HCT116 (cell line): ENCODE data around the gene EIF2AK3. TPM values are rescaled to one million over a fixed set of nuclear protein-coding genes. Genes with fewer than 3 reads are reported as not detected.
"Not testable (repeated sequence)": the region's sequence is repeated elsewhere in the genome, so short reads cannot be mapped to it uniquely, and the experiment has no call there.

Experiments used
- ATAC-seq: fragments of 200-7000 bp; cut with Tn5 transposase; 2 replicates; pipeline ENCODE4 v1.9.1; 2020; ENCODE audit warnings: mild to moderate bottlenecking, moderate library complexity
- BruUV-seq: library from RNA; stranded (reverse); fragments of 400-500 nt; replicated peaks from 2 replicates; lab custom pipeline; 2021; lab: Mats Ljungman, UMichigan
- CTCF ChIA-PET: fragments of 300-600 bp; sonication (Branson Sonifier 250); formaldehyde crosslinking; loops from one replicate; lab custom pipeline; 2021; ENCODE audit warnings: antibody characterized with exemption; lab: Charles Lee
- POLR2A ChIA-PET: fragments of 300-600, 350-600 bp; sonication (Branson Sonifier 250); formaldehyde crosslinking; loops from one replicate; lab custom pipeline; 2021; ENCODE audit warnings: antibody characterized with exemption; lab: Charles Lee
- RAD21 ChIA-PET, 2 experiments: fragments of 300-600 bp; sonication (Branson Sonifier 250); formaldehyde crosslinking; loops; one replicate each; lab custom pipeline; 2023; ENCODE audit warnings: low total read pairs in 2 of 2; ENCODE audit not compliant: uncharacterized antibody in 2 of 2, unreplicated experiment in 2 of 2, low non-redundant PET in 1 of 2; lab: Charles Lee
- DNase-seq: peaks from one replicate; pipeline ENCODE4 v3.0.0-alpha.2; 2010; ENCODE audit warnings: low read depth, low spot score
- H2AFZ ChIP-seq: fragments of 200-600 bp; shearing (Covaris generic), sonication (generic); 2 replicates; pipeline ENCODE4 v1.6.1; 2017; ENCODE audit warnings: low read depth, mixed run types, mixed read lengths, antibody characterized with exemption, low read length; ENCODE audit not compliant: poor library complexity, severe bottlenecking
- H3K27ac ChIP-seq: 2 replicates; pipeline ENCODE4 v1.5.1; 2012; ENCODE audit warnings: low read depth, low read length
- H3K27me3 ChIP-seq: fragments of 200-600 bp; sonication (generic); 2 replicates; pipeline ENCODE4 v1.6.1; 2016; ENCODE audit warnings: mixed run types, low read length, mixed read lengths; ENCODE audit not compliant: insufficient read depth
- H3K36me3 ChIP-seq, 2 experiments: fragments of 200-500 bp in 1 of 2; fragments of 200-600 bp in 1 of 2; sonication (Bioruptor generic) in 1 of 2; sonication (generic) in 1 of 2; 2 replicates each; pipeline versions ENCODE4 v1.5.1 to v1.6.1; 2014 to 2016; ENCODE audit warnings: low read length in 2 of 2, inconsistent platforms in 1 of 2, mixed read lengths in 1 of 2, mixed run types in 1 of 2; ENCODE audit not compliant: insufficient read depth in 2 of 2, control insufficient read depth in 1 of 2
- H3K4me1 ChIP-seq, 2 experiments: fragments of 200-600 bp in 1 of 2; sonication (generic) in 1 of 2; 2 replicates each; pipeline versions ENCODE4 v1.5.1 to v1.6.1; 2012 to 2017; ENCODE audit warnings: low read length in 2 of 2, inconsistent platforms in 1 of 2, mild to moderate bottlenecking in 1 of 2, mixed read lengths in 1 of 2, mixed run types in 1 of 2, moderate library complexity in 1 of 2; ENCODE audit not compliant: insufficient read depth in 2 of 2, control insufficient read depth in 1 of 2
- H3K4me2 ChIP-seq: fragments of 200-600 bp; sonication (generic); 2 replicates; pipeline ENCODE4 v1.6.1; 2017; ENCODE audit warnings: mixed run types, low read length, mixed read lengths
- H3K4me3 ChIP-seq, 2 experiments: fragments of 200-600 bp in 1 of 2; sonication (generic) in 1 of 2; replicated peaks in 1 of 2; 2 replicates each; pipeline ENCODE4 v1.5.1; 2011 to 2016; ENCODE audit warnings: low read length in 2 of 2, control low read depth in 1 of 2, low read depth in 1 of 2, mild to moderate bottlenecking in 1 of 2, mixed read lengths in 1 of 2, mixed run types in 1 of 2
- H3K79me2 ChIP-seq: fragments of 200-600 bp; sonication (generic); 2 replicates; pipeline ENCODE4 v1.6.1; 2017; ENCODE audit warnings: mild to moderate bottlenecking, mixed run types, low read length, moderate library complexity, mixed read lengths; ENCODE audit not compliant: insufficient read depth
- H3K9ac ChIP-seq: fragments of 200-600 bp; sonication (generic); 2 replicates; pipeline ENCODE4 v1.6.1; 2016; ENCODE audit warnings: low read length, mixed read lengths
- H3K9me2 ChIP-seq: fragments of 200-600 bp; sonication (generic), shearing (Covaris generic); 2 replicates; pipeline ENCODE4 v1.6.1; 2017; ENCODE audit warnings: mixed run types, mild to moderate bottlenecking, moderate library complexity; ENCODE audit not compliant: insufficient read depth
- H3K9me3 ChIP-seq, 2 experiments: fragments of 200-500 bp in 1 of 2; fragments of 200-600 bp in 1 of 2; sonication (Bioruptor generic) in 1 of 2; sonication (generic) in 1 of 2; 2 replicates each; pipeline ENCODE4 v1.6.1; 2014 to 2017; ENCODE audit warnings: low read length in 2 of 2, mixed read lengths in 2 of 2, inconsistent platforms in 1 of 2, low read depth in 1 of 2, mild to moderate bottlenecking in 1 of 2, mixed run types in 1 of 2, moderate library complexity in 1 of 2; ENCODE audit not compliant: control insufficient read depth in 1 of 2, insufficient read depth in 1 of 2
- H4K20me1 ChIP-seq: fragments of 200-600 bp; sonication (generic), shearing (Covaris generic); 2 replicates; pipeline ENCODE4 v1.6.1; 2017; ENCODE audit warnings: mixed run types, mild to moderate bottlenecking, moderate library complexity; ENCODE audit not compliant: insufficient read depth
- CEBPB ChIP-seq: IDR thresholded peaks from 2 replicates; pipeline ENCODE4 v1.6.1; 2012; ENCODE audit warnings: low read depth
- CTCF ChIP-seq, 3 experiments: fragments of 200-600 bp in 1 of 3; sonication (generic) in 1 of 3; IDR thresholded peaks in 2 of 3; conservative IDR thresholded peaks in 1 of 3; 2 replicates each; pipeline ENCODE4 v1.5.1; 2012 to 2017; ENCODE audit warnings: low read depth in 2 of 3, low read length in 2 of 3, antibody characterized with exemption in 1 of 3, borderline replicate concordance in 1 of 3, control low read depth in 1 of 3, mild to moderate bottlenecking in 1 of 3, mixed read lengths in 1 of 3, mixed run types in 1 of 3, moderate library complexity in 1 of 3; ENCODE audit not compliant: insufficient read depth in 1 of 3
- ELF1 ChIP-seq: IDR thresholded peaks from 2 replicates; pipeline ENCODE4 v1.6.1; 2012; ENCODE audit warnings: low read depth, borderline replicate concordance
- EZH2 ChIP-seq: fragments of 200-600 bp; sonication (generic); IDR thresholded peaks from 2 replicates; pipeline ENCODE4 v1.6.1; 2017; ENCODE audit warnings: antibody characterized with exemption, mixed run types
- POLR2A ChIP-seq: IDR thresholded peaks from 2 replicates; pipeline ENCODE4 v1.7.0; 2011; ENCODE audit warnings: borderline replicate concordance; ENCODE audit not compliant: insufficient read depth, insufficient read length; ENCODE audit errors: extremely low read depth
- REST ChIP-seq: IDR thresholded peaks from 2 replicates; pipeline ENCODE4 v1.6.1; 2012; ENCODE audit warnings: low read depth
- SIN3A ChIP-seq: IDR thresholded peaks from 2 replicates; pipeline ENCODE4 v1.6.1; 2012; ENCODE audit warnings: low read depth
- YY1 ChIP-seq: IDR thresholded peaks from 2 replicates; pipeline ENCODE4 v1.6.1; 2011; ENCODE audit warnings: low read length, low read depth, moderate library complexity, mild to moderate bottlenecking; ENCODE audit not compliant: insufficient replicate concordance; ENCODE audit errors: extremely low read depth
- ZNF274 ChIP-seq: fragments of 200-500 bp; sonication (Bioruptor generic); IDR thresholded peaks from 2 replicates; pipeline ENCODE4 v1.6.1; 2014; ENCODE audit warnings: mild to moderate bottlenecking, low read depth, low read length, inconsistent platforms
- intact Hi-C: fragments of 100-400 bp; cut with micrococcal nuclease; formaldehyde crosslinking; loops from 2 replicates; pipeline ENCODE4 v1.10.0; 2022
- total RNA-seq: library from RNA; stranded (reverse); gene quantifications from one replicate; pipeline ENCODE4 v1.2.1, GENCODE V29; 2021; ENCODE audit not compliant: unreplicated experiment

The EIF2AK3 gene
- total RNA-seq, 1 experiment from 2014 or later = 8.9 TPM

- TF ChIP-seq CTCF (IDR thresholded peaks at IDR 0.05 in 2 of 3, conservative IDR thresholded peaks at IDR 0.05 in 1 of 3; ENCODE audit: borderline replicate concordance in 1 of 3, insufficient read depth in 1 of 3, low read depth in 2 of 3, low read length in 2 of 3) (no peak), YY1 (no peak), REST (no peak), POLR2A (no peak), ELF1 (no peak), SIN3A (no peak), CEBPB (no peak), EZH2 (no peak), ZNF274 (no peak)
Observed at GRCh38 chr2:88549616-88550292, 77.5 kb downstream of the EIF2AK3 start (continued).

- H3K4me2 ChIP-seq, H3K4me1 ChIP-seq, H3K27ac ChIP-seq, DNase-seq, H3K9me2 ChIP-seq, H3K9ac ChIP-seq, H3K79me2 ChIP-seq, intact Hi-C loops, H3K36me3 ChIP-seq, ATAC-seq, H3K9me3 ChIP-seq, POLR2A ChIA-PET, H4K20me1 ChIP-seq, RAD21 ChIA-PET, BruUV-seq, H2AFZ ChIP-seq, H3K4me3 ChIP-seq, CTCF ChIA-PET, H3K27me3 ChIP-seq: not testable (repeated sequence)
Observed at GRCh38 chr2:88546291-88546690, 81.0 kb downstream of the EIF2AK3 start.
